Ishikawa (cell line): ENCODE measurements around the gene ZNF664.

Experiments used
- CEBPB ChIP-seq: IDR thresholded peaks from 2 replicates; pipeline ENCODE4 v1.6.1; 2012
- CREB1 ChIP-seq: IDR thresholded peaks from 2 replicates; pipeline ENCODE4 v1.6.1; 2012; ENCODE audit warnings: low read depth
- EGR1 ChIP-seq: IDR thresholded peaks from 2 replicates; pipeline ENCODE4 v1.6.1; 2012
- EP300 ChIP-seq: IDR thresholded peaks from 2 replicates; pipeline ENCODE4 v1.6.1; 2012; ENCODE audit warnings: borderline replicate concordance
- FOXM1 ChIP-seq: IDR thresholded peaks from 2 replicates; pipeline ENCODE4 v1.6.1; 2012; ENCODE audit warnings: low read depth, borderline replicate concordance
- NFIC ChIP-seq: IDR thresholded peaks from 2 replicates; pipeline ENCODE4 v1.6.1; 2012
- RAD21 ChIP-seq: IDR thresholded peaks from 2 replicates; pipeline ENCODE4 v1.6.1; 2012; ENCODE audit warnings: low read depth
- REST ChIP-seq: IDR thresholded peaks from 2 replicates; pipeline ENCODE4 v1.6.1; 2012; ENCODE audit warnings: low read depth, mild to moderate bottlenecking
- TAF1 ChIP-seq: IDR thresholded peaks from 2 replicates; pipeline ENCODE4 v1.6.1; 2012; ENCODE audit warnings: low read depth, mild to moderate bottlenecking
- TCF12 ChIP-seq: IDR thresholded peaks from 2 replicates; pipeline ENCODE4 v1.6.1; 2012; ENCODE audit warnings: low read depth
- TEAD4 ChIP-seq: IDR thresholded peaks from 2 replicates; pipeline ENCODE4 v1.6.1; 2012
- YY1 ChIP-seq: IDR thresholded peaks from 2 replicates; pipeline ENCODE4 v1.6.1; 2012; ENCODE audit warnings: low read depth
- ZBTB7A ChIP-seq: IDR thresholded peaks from 2 replicates; pipeline ENCODE4 v1.6.1; 2012; ENCODE audit warnings: low read depth
- TF ChIP-seq, protein P1 (sequence below): IDR thresholded peaks from 2 replicates; pipeline ENCODE4 v1.6.1; 2012
- TF ChIP-seq, protein P2 (sequence below): IDR thresholded peaks from 2 replicates; pipeline ENCODE4 v1.6.1; 2012

ZNF664 gene

GRCh38 chr12:123963821-123964220 lies 9.2 kb upstream of the ZNF664 start:
- TF ChIP-seq FOXM1 = no peak
- no peak for TF ChIP-seq REST
- TF ChIP-seq, protein P1, sequence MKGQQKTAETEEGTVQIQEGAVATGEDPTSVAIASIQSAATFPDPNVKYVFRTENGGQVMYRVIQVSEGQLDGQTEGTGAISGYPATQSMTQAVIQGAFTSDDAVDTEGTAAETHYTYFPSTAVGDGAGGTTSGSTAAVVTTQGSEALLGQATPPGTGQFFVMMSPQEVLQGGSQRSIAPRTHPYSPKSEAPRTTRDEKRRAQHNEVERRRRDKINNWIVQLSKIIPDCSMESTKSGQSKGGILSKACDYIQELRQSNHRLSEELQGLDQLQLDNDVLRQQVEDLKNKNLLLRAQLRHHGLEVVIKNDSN = no peak
- no peak for TF ChIP-seq EP300
- TF ChIP-seq TAF1 = no peak
- TF ChIP-seq TCF12 = no peak

DNA sequence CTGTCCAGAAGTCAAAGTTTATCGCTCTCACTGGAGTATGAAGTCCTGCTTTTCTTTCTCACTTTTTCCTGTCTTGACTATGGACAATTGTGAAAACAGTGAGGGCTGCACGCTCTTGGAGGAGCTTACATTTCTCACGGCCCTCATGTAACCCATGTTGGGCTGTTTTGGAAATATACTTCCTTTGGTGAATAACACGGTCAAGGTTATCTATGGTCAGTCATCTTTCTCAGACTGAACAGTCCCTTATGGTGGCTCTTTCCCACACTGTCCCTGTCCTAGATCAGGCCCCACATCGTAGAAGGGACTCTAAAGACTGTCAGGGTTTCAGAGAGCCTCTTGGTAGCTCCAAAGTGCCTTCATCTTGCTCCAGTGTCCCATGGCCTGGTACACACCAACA lies 7.6 kb upstream of the ZNF664 start:
- no peak for TF ChIP-seq TCF12
- no peak for TF ChIP-seq EGR1
- TF ChIP-seq RAD21 = no peak
- TF ChIP-seq, protein P1 = no peak
- no peak for TF ChIP-seq TAF1
- no peak for TF ChIP-seq CEBPB
- no peak for TF ChIP-seq REST
- no peak for TF ChIP-seq CREB1
- TF ChIP-seq TEAD4 = no peak
- no peak for TF ChIP-seq NFIC
- no peak for TF ChIP-seq ZBTB7A
- no peak for TF ChIP-seq YY1

- TF ChIP-seq FOXM1 = no peak
- TF ChIP-seq NFIC = no peak
- no peak for TF ChIP-seq RAD21
- no peak for TF ChIP-seq EGR1
- TF ChIP-seq ZBTB7A = no peak
- no peak for TF ChIP-seq YY1
- TF ChIP-seq CEBPB = no peak
- TF ChIP-seq, protein P2, sequence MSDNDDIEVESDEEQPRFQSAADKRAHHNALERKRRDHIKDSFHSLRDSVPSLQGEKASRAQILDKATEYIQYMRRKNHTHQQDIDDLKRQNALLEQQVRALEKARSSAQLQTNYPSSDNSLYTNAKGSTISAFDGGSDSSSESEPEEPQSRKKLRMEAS = no peak
- TF ChIP-seq TAF1 = no peak
- no peak for TF ChIP-seq REST
- TF ChIP-seq EP300 = no peak
- no peak for TF ChIP-seq TEAD4
- TF ChIP-seq TCF12 = no peak
- TF ChIP-seq, protein P1 = no peak
- TF ChIP-seq CREB1 = no peak
Observed at GRCh38 chr12:123966596-123966995, 6.4 kb upstream of the ZNF664 start.

- no peak for TF ChIP-seq TCF12
- no peak for TF ChIP-seq EP300
- TF ChIP-seq RAD21 = no peak
- TF ChIP-seq, protein P2 = no peak
- no peak for TF ChIP-seq FOXM1
- TF ChIP-seq CEBPB = no peak
- no peak for TF ChIP-seq EGR1
- TF ChIP-seq, protein P1 = no peak
- no peak for TF ChIP-seq REST
Observed at GRCh38 chr12:123967121-123967586, 5.9 kb upstream of the ZNF664 start.
